ENCODE measurements around the gene RCC1.

DNA sequence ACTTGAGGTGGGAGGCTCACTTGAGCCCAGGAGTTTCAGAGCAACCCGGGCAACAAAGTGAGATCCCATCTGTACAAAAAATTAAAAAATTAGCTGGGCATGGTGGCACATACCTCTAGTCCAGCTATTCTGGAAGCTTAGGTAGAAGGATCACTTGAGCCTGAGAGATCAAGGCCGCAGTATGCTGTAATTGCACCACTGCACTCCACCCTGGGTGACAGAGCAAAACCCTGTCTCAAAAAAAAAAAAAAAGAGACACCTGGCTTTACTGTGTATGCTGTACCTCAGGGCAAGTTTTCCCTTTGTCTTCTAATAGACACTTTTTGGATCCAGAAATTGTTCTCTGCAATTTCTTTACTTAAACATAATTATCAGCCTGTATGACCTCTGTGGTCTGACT lies 23.1 kb upstream of the RCC1 start:
- TF ChIP-seq, protein P1, sequence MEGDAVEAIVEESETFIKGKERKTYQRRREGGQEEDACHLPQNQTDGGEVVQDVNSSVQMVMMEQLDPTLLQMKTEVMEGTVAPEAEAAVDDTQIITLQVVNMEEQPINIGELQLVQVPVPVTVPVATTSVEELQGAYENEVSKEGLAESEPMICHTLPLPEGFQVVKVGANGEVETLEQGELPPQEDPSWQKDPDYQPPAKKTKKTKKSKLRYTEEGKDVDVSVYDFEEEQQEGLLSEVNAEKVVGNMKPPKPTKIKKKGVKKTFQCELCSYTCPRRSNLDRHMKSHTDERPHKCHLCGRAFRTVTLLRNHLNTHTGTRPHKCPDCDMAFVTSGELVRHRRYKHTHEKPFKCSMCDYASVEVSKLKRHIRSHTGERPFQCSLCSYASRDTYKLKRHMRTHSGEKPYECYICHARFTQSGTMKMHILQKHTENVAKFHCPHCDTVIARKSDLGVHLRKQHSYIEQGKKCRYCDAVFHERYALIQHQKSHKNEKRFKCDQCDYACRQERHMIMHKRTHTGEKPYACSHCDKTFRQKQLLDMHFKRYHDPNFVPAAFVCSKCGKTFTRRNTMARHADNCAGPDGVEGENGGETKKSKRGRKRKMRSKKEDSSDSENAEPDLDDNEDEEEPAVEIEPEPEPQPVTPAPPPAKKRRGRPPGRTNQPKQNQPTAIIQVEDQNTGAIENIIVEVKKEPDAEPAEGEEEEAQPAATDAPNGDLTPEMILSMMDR (IDR thresholded peaks at IDR 0.05), result no peak
- TF ChIP-seq POLR2AphosphoS5 (IDR thresholded peaks at IDR 0.05) (no peak), POLR2A (IDR thresholded peaks at IDR 0.05) (no peak), EP300 (IDR thresholded peaks at IDR 0.05; ENCODE audit: low read depth) (no peak)
